GM12878 (cell line): ENCODE results near the gene VMP1.

Experiments used
- CBX3 ChIP-seq: fragments of 200-600 bp; sonication (generic); IDR thresholded peaks from 2 replicates; pipeline ENCODE4 v1.6.1; 2016; ENCODE audit warnings: low read depth, borderline replicate concordance
- RAD21 ChIP-seq: IDR thresholded peaks from 2 replicates; pipeline ENCODE4 v1.6.1; 2011; ENCODE audit warnings: mild to moderate bottlenecking, low read depth, low read length, moderate library complexity; ENCODE audit not compliant: insufficient read depth
- TF ChIP-seq, protein P1 (sequence below), 3 experiments: IDR thresholded peaks in 2 of 3; conservative IDR thresholded peaks in 1 of 3; 2 replicates each; pipeline ENCODE4 v1.5.1; 2011; ENCODE audit warnings: low read depth in 3 of 3, low read length in 3 of 3, mild to moderate bottlenecking in 3 of 3, control low read depth in 2 of 3, moderate library complexity in 2 of 3, inconsistent platforms in 1 of 3, mixed read lengths in 1 of 3; ENCODE audit not compliant: control insufficient read depth in 2 of 3, insufficient read depth in 1 of 3; ENCODE audit errors: extremely low read depth in 1 of 3

DNA sequence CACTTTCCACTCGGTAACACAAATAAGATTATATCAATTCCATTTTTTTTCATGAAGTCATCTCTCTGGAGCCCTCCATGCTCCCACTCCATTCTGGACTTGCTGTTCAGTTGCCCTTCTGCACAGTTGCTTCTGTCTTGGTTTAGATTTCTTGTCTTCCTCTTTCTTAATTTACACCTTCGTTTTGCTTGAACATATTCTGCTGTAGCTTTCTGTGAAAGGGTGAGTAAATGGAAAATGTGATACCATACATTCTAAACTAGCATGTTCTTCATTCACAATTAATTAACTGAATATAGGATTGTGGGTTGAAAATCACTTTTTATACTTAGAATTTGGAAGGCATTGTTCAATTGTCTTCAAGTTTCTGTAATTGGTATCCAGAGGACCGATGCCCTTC lies 69.6 kb downstream of the VMP1 start:
- TF ChIP-seq CBX3 (no peak), RAD21 (no peak)
- TF ChIP-seq, protein P1, sequence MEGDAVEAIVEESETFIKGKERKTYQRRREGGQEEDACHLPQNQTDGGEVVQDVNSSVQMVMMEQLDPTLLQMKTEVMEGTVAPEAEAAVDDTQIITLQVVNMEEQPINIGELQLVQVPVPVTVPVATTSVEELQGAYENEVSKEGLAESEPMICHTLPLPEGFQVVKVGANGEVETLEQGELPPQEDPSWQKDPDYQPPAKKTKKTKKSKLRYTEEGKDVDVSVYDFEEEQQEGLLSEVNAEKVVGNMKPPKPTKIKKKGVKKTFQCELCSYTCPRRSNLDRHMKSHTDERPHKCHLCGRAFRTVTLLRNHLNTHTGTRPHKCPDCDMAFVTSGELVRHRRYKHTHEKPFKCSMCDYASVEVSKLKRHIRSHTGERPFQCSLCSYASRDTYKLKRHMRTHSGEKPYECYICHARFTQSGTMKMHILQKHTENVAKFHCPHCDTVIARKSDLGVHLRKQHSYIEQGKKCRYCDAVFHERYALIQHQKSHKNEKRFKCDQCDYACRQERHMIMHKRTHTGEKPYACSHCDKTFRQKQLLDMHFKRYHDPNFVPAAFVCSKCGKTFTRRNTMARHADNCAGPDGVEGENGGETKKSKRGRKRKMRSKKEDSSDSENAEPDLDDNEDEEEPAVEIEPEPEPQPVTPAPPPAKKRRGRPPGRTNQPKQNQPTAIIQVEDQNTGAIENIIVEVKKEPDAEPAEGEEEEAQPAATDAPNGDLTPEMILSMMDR (IDR thresholded peaks at IDR 0.05 in 2 of 3, conservative IDR thresholded peaks at IDR 0.05 in 1 of 3; ENCODE audit: control insufficient read depth in 2 of 3, extremely low read depth in 1 of 3, insufficient read depth in 1 of 3, low read depth in 3 of 3, low read length in 3 of 3) = no peak
